T-helper 2 cell (primary cell): ENCODE measurements around the gene SETDB1.
A peak's percentile ranks its signal among the peaks of the same experiment; 100 is the strongest.
"Not testable (repeated sequence)": the region's sequence is repeated elsewhere in the genome, so short reads cannot be mapped to it uniquely, and the experiment has no call there.

Experiments used
- DNase-seq, 5 experiments: peaks; one replicate each; pipeline versions ENCODE4 v3.0.0 to v3.0.0-alpha.2; 2012 to 2022
- total RNA-seq, 2 donors: gene quantifications; one replicate each; lab custom pipeline; 2026; lab: John Stamatoyannopoulos, UW

Gene SETDB1
- total RNA-seq = 37.1 to 70.4 reads per million in 2 donors

DNA sequence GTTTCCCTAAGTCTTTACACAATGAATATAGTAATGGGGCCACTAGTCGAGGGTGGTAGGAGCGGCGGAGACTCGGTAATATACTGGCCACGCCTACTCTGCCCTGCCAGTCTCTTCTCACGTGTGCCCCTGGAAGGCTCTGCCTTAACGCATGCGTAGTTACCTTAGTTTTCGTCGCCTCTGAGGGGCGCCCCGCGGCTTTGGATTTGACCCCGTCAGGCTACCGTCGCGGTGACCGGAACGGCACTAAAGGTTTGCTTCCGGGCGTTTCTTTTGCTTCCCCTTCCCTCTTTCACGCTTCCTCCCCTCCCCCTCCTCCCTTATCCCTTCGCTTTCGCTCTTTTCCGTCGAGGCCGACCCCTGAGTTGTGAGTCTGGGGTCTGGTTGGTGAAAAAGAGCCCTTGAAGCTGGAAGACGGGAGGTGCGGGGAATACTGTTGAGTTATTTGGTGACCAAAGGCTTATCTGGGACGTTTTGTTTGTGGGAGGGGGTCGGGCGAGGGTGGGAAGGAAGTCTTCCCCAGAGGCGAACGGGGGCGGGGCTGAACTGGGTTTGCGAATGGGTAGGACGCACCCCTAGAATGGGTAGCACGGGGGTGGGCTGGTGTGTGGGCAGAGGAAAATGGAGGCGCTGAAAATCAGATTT lies at the start of gene SETDB1:
SETDB1 (plus strand) TSS at position 267 of the 645 bp plus-strand sequence. CDS start 1,352 bp downstream, outside the sequence.
- peak; percentile 66 to 98 (median 86) for DNase-seq

DNA sequence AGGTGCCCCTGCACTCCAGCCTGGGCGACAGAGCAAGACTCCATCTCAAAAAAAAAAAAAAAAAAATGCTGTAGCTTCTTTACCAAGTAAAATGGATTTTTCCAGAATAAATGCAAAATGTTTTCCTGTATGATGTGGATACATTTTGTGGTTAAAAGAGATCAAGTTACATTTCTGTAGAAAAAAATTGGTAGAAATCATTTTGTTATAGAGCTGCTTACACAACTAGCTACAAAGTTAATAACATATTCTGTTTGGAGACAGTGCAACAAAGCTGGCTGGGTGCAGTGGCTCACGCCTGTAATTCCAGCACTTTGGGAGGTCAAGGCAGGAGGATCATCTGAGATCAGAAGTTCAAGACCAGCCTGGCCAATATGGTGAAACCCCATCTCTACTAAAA lies 47.2 kb upstream of the SETDB1 start:
- DNase-seq = not testable (repeated sequence)

DNA sequence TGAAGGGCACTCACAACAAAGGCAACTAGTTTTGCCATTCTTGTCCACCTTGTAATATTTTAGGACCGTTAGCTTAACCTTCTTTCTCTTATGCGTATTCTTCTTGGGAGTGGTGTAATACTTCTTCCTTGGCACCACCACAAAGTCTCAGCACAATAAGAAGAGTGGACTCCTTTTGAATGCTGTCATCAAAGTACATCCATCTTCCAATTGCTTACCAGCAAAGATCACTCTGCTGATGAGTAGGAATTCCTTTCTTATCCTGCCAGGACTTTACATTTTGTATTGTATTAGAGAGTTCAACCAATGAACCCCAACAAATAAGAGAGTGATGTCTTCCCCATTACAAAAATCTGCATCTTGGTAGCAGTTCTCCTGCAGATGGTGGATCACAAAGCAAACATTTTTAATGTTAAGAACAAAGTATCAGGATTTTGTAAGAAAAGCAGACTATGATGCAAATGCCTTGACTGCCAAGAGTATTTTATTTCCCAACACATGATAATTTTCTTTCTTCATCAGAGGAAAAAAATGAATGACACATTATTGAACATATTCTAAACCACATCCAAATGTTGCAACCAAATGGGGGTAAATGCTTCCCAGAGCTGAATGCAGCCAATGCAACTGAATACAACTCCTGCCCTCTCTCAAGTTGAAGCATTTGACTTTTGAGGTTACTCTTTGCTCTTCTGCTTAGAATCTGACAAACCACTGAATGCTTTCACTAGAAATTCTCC lies 44.7 kb upstream of the SETDB1 start:
- peak in 1 of 5 experiments; percentile 18 for DNase-seq

- DNase-seq = not testable (repeated sequence)
Observed at GRCh38 chr1:150883121-150883520, 43.0 kb upstream of the SETDB1 start.

DNA sequence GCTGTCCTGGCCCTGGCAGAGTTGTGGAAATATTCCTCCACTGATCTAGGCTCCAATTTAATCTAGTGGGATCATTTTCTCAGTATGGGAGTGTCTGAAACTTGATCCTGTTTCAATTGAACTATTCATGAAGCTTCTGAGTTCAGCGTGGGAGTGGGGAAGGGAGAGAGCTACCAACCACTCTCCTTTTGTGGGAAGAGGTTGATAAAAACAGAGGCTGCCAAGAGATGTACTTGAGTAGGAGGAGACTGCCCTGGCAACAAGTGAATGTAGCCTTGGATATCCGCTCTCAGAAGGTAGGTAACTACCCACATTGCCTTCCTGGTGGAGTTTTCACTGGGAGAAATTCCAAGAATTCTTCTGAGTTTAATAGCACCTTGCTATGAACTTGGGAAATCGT lies 39.1 kb upstream of the SETDB1 start, which contains the start of gene CTXND2:
CTXND2 (plus strand) TSS at position 119 of the 400 bp plus-strand sequence. CDS start 25,179 bp downstream, outside the sequence.
- DNase-seq = no peak

- DNase-seq = no peak
Observed at GRCh38 chr1:150888727-150889126, 37.4 kb upstream of the SETDB1 start.

DNA sequence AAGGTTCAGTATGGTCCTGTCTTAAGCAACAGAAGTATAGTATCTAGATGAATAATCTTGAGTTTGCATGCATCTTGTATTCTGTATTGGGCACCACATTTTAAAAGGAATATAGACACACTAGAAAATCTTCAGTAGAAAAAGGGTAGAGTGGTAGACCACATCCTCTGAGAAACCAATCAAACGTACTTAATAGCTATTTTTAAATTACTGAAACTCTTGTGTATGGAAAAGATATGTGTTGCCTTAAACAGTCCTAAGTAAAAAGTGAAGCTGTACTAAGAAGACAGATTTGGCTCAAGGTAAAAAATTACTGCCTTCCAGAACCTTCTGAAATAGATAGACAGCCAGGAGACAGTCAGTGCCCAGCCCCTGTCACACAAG lies 36.1 kb upstream of the SETDB1 start:
- peak in 1 of 5 experiments; percentile 89 for DNase-seq

- DNase-seq = no peak
Observed at GRCh38 chr1:150893336-150893913, 32.7 kb upstream of the SETDB1 start.

DNA sequence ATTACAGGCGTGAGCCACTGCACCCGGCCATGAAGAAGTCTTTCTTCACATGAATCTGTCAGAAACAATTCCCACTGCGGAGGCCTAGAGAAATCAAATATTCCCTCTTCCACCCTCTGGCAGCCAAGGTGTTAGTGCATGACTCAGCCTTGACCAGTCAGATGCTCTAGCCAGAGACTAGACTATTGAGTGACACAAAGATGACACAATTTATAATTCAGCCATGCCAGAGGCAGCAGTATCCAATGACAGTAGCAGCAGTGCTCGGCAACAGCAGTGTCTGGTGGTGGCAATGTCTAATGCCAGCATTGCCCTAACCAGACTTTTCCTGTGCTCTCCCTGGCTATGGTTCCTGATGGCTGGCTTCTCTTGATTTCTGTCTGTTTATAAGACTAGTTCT lies 30.5 kb upstream of the SETDB1 start:
- DNase-seq = no peak

DNA sequence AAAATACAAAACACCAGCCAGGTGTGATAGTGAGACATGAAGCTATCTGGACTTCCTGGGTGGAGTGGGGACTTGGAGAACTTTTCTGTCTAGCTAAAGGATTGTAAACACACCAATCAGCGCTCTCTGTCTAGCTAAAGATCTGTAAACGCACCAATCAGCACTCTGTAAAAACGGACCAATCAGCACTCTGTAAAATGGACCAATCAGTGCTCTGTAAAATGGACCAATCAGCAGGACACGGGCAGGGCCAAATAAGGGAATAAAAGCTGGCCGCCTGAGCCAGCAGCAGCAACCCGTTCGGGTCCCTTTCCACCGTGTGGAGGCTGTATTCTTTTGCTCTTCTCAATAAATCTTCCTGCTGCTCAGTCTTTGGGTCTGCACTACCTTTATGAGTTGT lies 26.4 kb upstream of the SETDB1 start:
- DNase-seq = not testable (repeated sequence)

GRCh38 chr1:150902346-150902745 lies 23.8 kb upstream of the SETDB1 start:
- no peak for DNase-seq

GRCh38 chr1:150902751-150903150 lies 23.4 kb upstream of the SETDB1 start:
- no peak for DNase-seq

GRCh38 chr1:150905301-150905700 lies 20.9 kb upstream of the SETDB1 start:
- DNase-seq = no peak

DNA sequence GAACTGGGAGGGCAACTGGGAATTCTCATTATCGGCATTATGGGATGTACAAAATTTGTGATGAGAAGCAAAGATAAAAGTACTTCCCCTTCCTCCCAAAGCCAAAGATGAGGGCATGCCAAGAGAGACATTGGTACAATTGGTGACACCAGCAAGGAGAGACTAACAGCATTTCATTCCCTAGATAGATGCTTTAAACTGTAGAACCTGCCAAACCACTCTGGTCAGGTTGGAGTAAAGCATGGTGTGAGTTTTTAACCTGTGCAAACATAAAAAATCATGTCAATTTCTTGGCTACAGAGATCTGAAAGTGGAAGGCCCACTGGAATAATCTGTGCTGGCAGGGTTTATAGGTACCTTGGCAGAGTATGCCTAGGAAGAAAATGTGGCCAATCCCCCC lies 19.8 kb upstream of the SETDB1 start:
- DNase-seq = no peak

DNA sequence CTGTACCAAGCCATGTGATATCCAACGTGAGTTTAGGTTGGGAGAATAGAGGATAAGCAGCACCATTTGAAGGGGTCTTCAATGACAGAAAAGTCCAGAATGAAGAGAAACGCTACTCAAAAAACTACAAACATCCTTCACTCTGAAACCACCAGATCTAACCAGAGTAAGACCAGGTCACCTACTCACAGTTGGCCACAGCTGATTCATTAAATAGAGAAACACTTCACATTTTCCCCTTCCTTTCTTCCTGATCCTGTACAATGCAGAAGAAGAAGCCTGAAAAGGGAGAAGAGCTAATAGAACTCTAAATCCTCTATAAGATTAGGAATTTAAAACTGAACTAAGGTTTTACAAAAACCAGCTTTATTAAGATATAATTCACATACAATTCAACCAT lies 19.4 kb upstream of the SETDB1 start:
- no peak for DNase-seq

- DNase-seq = no peak
Observed at GRCh38 chr1:150909585-150910180, 16.5 kb upstream of the SETDB1 start.

DNA sequence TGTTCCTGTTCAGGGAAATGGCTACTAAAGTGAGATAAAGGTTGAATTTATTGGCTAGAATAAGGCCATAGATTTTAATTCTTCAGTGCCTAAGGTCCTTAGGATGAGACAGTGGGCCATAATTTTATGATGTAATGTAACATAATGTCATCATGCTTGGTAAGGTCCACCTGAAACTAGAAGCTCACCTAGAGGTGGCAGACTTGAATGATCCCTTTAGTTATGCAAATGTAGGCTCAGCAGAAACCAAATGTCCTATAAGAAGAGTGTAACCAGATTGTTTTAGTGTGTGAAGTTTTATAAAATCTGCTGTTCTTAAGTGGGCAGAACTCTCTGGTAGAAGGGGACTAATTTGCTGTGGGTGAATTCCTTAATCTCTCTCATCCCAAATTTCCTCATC lies 13.5 kb upstream of the SETDB1 start:
- DNase-seq = no peak

DNA sequence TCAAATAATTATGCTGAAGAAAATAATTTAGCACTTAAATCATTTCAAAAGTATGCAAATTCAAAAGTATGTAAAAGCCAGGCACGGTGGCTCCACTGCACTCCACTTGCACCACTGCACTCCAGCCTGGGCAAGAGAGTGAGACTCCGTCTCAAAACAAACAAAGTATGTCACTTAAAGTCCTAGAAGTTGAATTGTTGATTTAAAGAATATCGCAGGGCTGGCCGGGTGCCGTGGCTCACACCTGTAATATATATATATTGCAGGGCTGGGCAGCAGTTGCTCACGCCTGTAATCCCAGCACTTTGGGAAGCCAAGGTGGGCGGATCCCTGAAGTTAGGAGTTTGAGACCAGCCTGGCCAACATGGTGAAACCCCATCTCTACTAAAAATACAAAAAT lies 8.8 kb upstream of the SETDB1 start:
- DNase-seq = no peak

GRCh38 chr1:150922519-150922975 lies 3.6 kb upstream of the SETDB1 start:
- DNase-seq = peak; percentile 17 to 90 (median 52)

DNA sequence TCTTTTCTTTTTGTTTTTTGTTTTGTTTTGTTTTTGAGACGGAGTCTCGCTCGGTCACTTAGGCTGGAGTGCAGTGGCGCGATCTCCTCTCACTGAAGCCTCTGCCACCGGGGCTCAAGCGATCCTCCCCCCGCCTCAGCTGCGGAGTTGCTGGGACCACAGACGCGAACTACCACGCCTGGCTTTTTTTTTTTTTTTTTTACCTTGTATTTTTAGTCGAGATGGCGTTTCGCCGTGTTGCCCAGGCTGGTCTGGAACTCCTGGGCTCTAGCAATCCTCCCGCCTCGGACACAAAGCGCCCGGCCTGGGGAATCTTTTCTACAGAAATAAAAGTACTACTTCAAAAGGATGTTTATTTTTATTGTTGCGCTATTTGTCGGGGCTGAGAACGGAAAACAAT lies 1.1 kb upstream of the SETDB1 start:
- DNase-seq = peak in 1 of 5 experiments; percentile 47

DNA sequence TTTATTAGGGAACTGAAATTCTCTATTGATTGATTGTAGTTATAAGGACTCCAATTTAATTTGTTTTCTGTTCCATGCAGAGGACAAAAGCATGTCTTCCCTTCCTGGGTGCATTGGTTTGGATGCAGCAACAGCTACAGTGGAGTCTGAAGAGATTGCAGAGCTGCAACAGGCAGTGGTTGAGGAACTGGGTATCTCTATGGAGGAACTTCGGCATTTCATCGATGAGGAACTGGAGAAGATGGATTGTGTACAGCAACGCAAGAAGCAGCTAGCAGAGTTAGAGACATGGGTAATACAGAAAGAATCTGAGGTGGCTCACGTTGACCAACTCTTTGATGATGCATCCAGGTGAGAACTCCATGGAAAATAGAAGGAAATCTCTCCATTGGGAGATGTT lies 1.5 kb downstream of the SETDB1 start:
- no peak for DNase-seq

DNA sequence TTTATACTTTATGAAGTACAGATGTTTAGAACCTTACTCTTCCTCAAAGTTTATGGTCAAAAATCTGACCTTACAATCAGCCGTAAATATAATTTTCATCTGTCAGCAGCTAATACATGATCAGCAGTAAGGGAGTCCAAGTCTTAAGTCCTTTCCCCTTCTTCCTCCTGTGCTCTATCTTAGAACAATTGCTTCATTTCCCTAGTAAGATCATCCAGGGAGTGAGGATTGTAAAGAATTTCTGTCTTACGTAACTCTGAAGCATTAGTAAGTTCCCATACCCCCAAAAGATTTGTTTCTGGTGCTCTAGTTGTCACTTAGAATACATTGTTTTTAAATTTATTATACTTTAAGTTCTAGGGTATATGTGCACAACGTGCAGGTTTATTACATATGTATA lies 2.1 kb downstream of the SETDB1 start:
- no peak for DNase-seq

GRCh38 chr1:150928775-150929174 lies 2.6 kb downstream of the SETDB1 start:
- DNase-seq = not testable (repeated sequence)
